Breast epithelium (tissue), 4 donors: ENCODE data around the gene VPS26C. TPM values are rescaled to one million over a fixed set of nuclear protein-coding genes. Genes with fewer than 3 reads are reported as not detected.

ENCODE experiments used
- DNase-seq, 2 donors: peaks; one replicate each; pipeline ENCODE4 v3.0.0-alpha.2; 2019; ENCODE audit warnings: low spot score in 2 of 2
- H3K27ac ChIP-seq, 2 donors: fragments of 200-600 bp; sonication (generic) in 1 of 2; one replicate each; pipeline ENCODE4 v1.5.1; 2016 to 2019; ENCODE audit warnings: mild to moderate bottlenecking in 1 of 2
- H3K27me3 ChIP-seq, 2 donors: fragments of 200-600 bp; sonication (generic) in 1 of 2; one replicate each; pipeline versions ENCODE4 v1.5.1 to v1.6.0; 2017 to 2019; ENCODE audit warnings: control low read depth in 1 of 2, mild to moderate bottlenecking in 1 of 2
- H3K36me3 ChIP-seq: fragments of 200-600 bp; one replicate; pipeline ENCODE4 v1.5.1; 2019
- H3K4me1 ChIP-seq, 2 donors: fragments of 200-600 bp; sonication (generic); one replicate each; pipeline ENCODE4 v1.5.1; 2016 to 2019; ENCODE audit warnings: control low read depth in 1 of 2
- H3K4me3 ChIP-seq, 3 donors: fragments of 200-600 bp; sonication (generic); 1 replicate in 2 of 3; 2 replicates in 1 of 3; pipeline ENCODE4 v1.5.1; 2016 to 2019; ENCODE audit warnings: mild to moderate bottlenecking in 3 of 3, moderate library complexity in 2 of 3
- H3K9me3 ChIP-seq, 2 donors: fragments of 200-600 bp; sonication (generic) in 1 of 2; one replicate each; pipeline ENCODE4 v1.5.1; 2016 to 2019; ENCODE audit warnings: control low read depth in 1 of 2
- POLR2A ChIP-seq: fragments of 450-650 bp; IDR thresholded peaks from one replicate; pipeline ENCODE4 v1.6.1; 2016; ENCODE audit warnings: antibody characterized with exemption, mild to moderate bottlenecking, moderate library complexity
- POLR2AphosphoS5 ChIP-seq, 3 donors: sonication (generic); formaldehyde crosslinking; IDR thresholded peaks; one replicate each; pipeline ENCODE4 v1.6.1; 2017; ENCODE audit warnings: antibody characterized with exemption in 3 of 3
- intact Hi-C: fragments of 100-400 bp; cut with DNase I; formaldehyde crosslinking; loops from one replicate; pipeline ENCODE4 v1.15.1; 2023; ENCODE audit warnings: low total_unique reads
- total RNA-seq, 3 donors: library from RNA; depleted of rRNA; stranded (reverse); fragments of >200 nt; gene quantifications; one replicate each; pipeline ENCODE4 v1.1.0, GENCODE V29; 2016
- TF ChIP-seq, protein P1 (sequence below), 3 donors: fragments of 450-650 bp; IDR thresholded peaks; one replicate each; pipeline ENCODE4 v1.5.1; 2016 to 2017; ENCODE audit warnings: antibody characterized with exemption in 3 of 3, mild to moderate bottlenecking in 3 of 3, moderate library complexity in 3 of 3

The VPS26C gene
- total RNA-seq, 3 donors from 2014 or later, result 43.9 to 84.5 (median 60.6) TPM

DNA sequence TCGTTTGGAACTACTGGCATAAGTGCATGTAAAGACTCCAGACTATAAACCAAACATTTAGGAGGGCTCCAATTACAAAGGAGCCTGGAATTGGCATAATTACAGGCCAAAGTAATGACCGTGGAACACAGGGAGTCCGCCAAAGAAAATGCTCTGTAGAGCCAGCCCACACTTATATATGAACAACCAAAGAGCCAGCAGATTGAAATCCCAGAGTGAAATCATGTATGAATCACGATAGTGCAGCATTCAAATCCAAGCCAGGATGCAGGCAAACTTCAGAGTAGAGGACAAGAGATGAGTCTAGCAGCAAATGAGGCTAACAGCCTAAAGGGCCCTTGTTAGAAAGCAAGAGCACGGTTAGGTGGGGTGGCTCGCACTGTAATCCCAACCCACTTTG, 13.1 kb downstream of the VPS26C start:
- Histone ChIP-seq H3K4me1 (no peaks in the 10 kb centered on the region), H3K27ac (no peak overlapping the region), H3K27me3 (no peaks in the 10 kb centered on the region), H3K36me3 (no peaks in the 10 kb centered on the region), H3K9me3 (no peaks in the 10 kb centered on the region), H3K4me3 (no peak overlapping the region)
- intact Hi-C loops, result no loop called here
- no peak for DNase-seq
- no peak for TF ChIP-seq POLR2AphosphoS5 (IDR thresholded peaks at IDR 0.05)
- TF ChIP-seq, protein P1, sequence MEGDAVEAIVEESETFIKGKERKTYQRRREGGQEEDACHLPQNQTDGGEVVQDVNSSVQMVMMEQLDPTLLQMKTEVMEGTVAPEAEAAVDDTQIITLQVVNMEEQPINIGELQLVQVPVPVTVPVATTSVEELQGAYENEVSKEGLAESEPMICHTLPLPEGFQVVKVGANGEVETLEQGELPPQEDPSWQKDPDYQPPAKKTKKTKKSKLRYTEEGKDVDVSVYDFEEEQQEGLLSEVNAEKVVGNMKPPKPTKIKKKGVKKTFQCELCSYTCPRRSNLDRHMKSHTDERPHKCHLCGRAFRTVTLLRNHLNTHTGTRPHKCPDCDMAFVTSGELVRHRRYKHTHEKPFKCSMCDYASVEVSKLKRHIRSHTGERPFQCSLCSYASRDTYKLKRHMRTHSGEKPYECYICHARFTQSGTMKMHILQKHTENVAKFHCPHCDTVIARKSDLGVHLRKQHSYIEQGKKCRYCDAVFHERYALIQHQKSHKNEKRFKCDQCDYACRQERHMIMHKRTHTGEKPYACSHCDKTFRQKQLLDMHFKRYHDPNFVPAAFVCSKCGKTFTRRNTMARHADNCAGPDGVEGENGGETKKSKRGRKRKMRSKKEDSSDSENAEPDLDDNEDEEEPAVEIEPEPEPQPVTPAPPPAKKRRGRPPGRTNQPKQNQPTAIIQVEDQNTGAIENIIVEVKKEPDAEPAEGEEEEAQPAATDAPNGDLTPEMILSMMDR (IDR thresholded peaks at IDR 0.05), result no peak
- no peak for TF ChIP-seq POLR2A

DNA sequence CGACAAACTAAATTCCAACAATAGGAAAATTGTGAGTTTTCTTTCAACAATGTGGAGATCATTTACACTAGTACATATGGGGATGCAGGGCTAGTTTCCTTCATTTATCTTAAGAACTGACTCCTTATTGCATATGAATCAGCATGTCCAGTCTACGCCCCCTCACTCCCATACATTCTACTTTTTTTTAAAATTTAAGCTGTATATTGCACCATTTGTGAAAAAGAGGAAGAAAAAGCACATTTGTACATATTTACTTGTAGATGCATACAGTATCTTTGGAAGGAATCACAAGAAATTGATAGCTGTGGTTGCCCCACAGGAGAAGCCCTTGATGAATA, 15.9 kb downstream of the VPS26C start:
- DNase-seq, result no peak
- Histone ChIP-seq H3K4me3 (no peak overlapping the region), H3K27ac (no peak overlapping the region), H3K27me3 (no peaks in the 10 kb centered on the region), H3K36me3 (no peaks in the 10 kb centered on the region), H3K4me1 (no peaks in the 10 kb centered on the region), H3K9me3 (no peaks in the 10 kb centered on the region)
- intact Hi-C loops, result no loop called here
- TF ChIP-seq POLR2AphosphoS5 (IDR thresholded peaks at IDR 0.05), result no peak
- TF ChIP-seq, protein P1 (IDR thresholded peaks at IDR 0.05), result no peak
- TF ChIP-seq POLR2A, result no peak

DNA sequence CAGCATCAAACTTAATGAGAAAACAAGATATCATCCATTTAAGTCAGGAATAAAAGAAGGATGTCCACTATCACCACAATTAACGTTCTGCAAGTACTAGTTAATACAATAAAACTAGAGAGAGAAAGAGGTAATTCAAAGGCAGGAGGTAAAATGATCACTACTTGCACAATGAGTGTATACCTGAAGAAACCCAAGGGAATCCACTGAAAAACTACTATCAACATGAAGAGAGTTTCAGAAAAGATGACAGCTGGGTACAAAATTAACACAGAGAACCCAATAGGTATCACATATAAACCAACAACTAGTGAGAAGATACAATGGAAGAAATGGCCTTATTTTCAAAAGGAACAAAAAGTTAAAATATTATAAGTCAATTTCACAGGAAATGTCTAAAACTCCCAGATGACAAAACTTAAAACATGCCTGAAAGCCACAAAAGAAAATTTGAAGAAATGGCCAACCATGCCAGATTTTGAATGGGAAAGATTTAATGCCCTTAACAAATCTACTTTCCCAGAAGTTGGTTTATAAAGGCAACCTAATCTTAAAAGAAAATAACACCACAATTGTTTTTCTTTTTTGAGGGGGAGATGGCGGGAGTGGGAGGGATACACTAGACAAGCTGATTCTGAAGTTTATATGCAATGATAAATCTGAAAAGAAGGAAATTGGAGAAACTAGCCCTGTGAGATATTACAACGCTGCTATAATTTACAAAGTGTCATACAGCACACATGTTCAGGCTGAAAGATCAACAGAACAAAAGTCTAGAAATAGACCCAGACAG, 17.8 kb downstream of the VPS26C start:
- intact Hi-C loops, result no loop called here
- H3K4me1 ChIP-seq, result no peaks in the 10 kb centered on the region
- no peak overlapping the region for H3K27ac ChIP-seq
- no peaks in the 10 kb centered on the region for H3K9me3 ChIP-seq
- no peaks in the 10 kb centered on the region for H3K27me3 ChIP-seq
- H3K36me3 ChIP-seq, result no peaks in the 10 kb centered on the region
- H3K4me3 ChIP-seq, result no peak overlapping the region
- TF ChIP-seq, protein P1 (IDR thresholded peaks at IDR 0.05), result no peak
- TF ChIP-seq POLR2A, result no peak
- TF ChIP-seq POLR2AphosphoS5 (IDR thresholded peaks at IDR 0.05), result no peak
- DNase-seq, result no peak

DNA sequence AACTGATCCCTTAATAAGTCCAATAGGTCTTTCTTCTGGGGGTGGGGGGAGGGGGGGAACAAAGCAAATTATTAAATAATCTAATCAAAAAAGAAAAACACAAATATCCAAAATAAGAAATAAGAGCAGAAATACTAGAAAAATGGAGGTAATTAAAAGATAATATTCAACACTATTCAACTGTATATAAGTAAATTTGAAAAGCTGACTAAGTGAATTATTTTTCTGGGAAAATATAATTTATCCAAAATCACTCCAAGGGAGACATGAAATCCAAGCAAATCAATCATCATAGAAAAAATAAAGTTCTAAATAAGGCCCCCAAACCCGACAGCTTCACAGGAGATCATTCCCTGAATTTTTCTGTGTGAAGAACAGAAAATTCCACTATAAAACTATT, 18.8 kb downstream of the VPS26C start:
- H3K4me3 ChIP-seq, result no peak overlapping the region
- H3K27ac ChIP-seq, result no peak overlapping the region
- intact Hi-C loops, result no loop called here
- H3K27me3 ChIP-seq, result no peaks in the 10 kb centered on the region
- H3K4me1 ChIP-seq, result no peaks in the 10 kb centered on the region
- no peaks in the 10 kb centered on the region for H3K9me3 ChIP-seq
- no peaks in the 10 kb centered on the region for H3K36me3 ChIP-seq
- TF ChIP-seq POLR2A, result no peak
- TF ChIP-seq, protein P1 (IDR thresholded peaks at IDR 0.05), result no peak
- TF ChIP-seq POLR2AphosphoS5 (IDR thresholded peaks at IDR 0.05), result no peak
- DNase-seq, result no peak

DNA sequence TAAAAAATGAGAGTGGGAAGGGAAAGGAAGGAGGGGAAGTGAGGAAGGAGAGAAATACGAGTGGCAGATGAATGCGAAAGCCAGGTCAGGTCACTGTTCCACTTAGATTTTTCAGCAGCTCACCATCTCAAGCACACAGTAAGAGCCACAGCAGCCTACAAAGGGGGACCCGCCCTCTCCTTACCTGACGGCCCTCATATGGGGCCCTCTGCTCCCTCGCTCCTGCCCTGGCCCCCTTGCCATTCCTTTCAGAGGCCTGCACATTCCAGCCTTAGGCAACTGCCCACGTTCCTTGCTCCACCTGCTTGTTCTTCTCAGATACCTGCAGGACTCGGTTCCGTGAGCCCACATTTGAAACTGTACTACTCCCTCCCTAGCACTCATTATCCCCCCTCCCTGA, 22.0 kb downstream of the VPS26C start:
- no peak overlapping the region for H3K4me3 ChIP-seq
- intact Hi-C loops, result no loop called here
- DNase-seq, result no peak
- TF ChIP-seq, protein P1 (IDR thresholded peaks at IDR 0.05), result no peak
- no peak for TF ChIP-seq POLR2AphosphoS5 (IDR thresholded peaks at IDR 0.05)
- no peak for TF ChIP-seq POLR2A
- no peaks in the 10 kb centered on the region for H3K9me3 ChIP-seq
- no peaks in the 10 kb centered on the region for H3K27me3 ChIP-seq
- no peak overlapping the region for H3K27ac ChIP-seq
- H3K4me1 ChIP-seq, result no peaks in the 10 kb centered on the region
- no peaks in the 10 kb centered on the region for H3K36me3 ChIP-seq
